Activated naive CD4-positive, alpha-beta T cell (primary cell): ENCODE results near the gene CD244.
"Not testable (repeated sequence)": the region's sequence is repeated elsewhere in the genome, so short reads cannot be mapped to it uniquely, and the experiment has no call there.

Source experiments
- DNase-seq, 4 experiments: peaks; one replicate each; lab custom pipeline; 2025; lab: John Stamatoyannopoulos, UW

CD244 gene, protein sequence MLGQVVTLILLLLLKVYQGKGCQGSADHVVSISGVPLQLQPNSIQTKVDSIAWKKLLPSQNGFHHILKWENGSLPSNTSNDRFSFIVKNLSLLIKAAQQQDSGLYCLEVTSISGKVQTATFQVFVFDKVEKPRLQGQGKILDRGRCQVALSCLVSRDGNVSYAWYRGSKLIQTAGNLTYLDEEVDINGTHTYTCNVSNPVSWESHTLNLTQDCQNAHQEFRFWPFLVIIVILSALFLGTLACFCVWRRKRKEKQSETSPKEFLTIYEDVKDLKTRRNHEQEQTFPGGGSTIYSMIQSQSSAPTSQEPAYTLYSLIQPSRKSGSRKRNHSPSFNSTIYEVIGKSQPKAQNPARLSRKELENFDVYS

DNA sequence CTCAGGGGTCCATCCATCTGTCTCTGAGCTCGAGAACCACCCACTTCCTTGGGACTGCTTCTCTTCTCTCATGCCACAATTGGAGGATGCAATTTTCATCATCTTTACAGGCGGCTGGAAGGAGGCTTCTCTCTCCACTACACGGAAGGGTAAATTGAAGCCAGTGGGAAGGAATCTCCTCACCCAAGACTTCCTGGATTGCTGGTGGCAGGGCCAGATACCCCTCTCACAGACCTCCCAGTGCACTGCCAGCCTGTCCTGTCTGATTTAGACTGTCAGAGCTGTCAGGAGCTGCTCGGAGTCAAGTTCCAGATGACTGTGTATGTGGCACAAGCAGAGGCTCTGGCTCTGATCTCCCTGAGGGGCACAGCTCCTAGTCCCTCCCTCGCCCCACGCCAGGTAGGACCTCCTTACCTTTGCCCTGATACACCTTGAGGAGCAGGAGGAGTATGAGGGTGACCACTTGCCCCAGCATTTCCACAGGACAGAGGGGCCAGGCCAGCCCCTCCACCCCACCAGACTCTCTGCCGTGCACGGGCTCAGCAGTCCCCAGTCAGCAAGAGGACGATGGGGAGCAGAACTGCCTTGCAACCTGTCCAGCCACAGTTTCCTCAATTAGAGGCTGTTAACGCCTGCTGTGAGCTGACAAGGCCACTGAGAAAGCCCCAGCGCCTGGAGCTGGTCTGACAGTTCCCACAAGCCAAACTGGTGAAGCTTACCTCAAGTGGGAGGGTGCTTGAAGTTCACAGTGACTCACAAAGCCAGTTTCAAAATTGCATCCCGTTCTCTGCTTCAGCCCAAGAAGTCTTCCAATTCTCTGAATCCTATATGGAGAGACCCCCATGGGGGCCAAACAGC lies at the start of gene CD244:
Gene CD244 (minus strand): TSS at position 685 of the 858 bp plus-strand sequence. CDS start 210 bp downstream, at position 475.
- DNase-seq: no peak

GRCh38 chr1:160911925-160912324 lies 49.2 kb upstream of the CD244 start:
- no peak for DNase-seq

DNA sequence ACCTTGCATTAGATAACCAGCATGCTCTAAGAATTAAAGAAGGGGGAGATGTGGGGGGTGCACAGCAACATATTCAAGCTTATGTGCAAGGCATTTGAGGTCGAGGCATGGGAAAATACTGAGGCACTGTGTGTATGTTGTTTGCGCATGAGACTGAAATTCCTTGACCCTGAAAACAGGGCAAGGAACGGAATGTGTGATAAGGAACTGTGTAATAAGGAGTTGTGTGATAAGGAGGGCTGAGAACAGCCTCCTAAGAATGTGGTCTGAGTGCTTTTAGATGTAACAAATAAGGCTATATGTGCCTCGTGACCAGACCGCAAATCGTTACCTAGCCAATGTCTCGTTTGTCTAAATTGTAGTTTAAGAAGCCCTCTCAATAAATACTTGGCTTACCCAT lies 48.8 kb upstream of the CD244 start:
- DNase-seq: no peak

- DNase-seq: no peak
Measured at GRCh38 chr1:160910170-160910750, 47.6 kb upstream of the CD244 start.

DNA sequence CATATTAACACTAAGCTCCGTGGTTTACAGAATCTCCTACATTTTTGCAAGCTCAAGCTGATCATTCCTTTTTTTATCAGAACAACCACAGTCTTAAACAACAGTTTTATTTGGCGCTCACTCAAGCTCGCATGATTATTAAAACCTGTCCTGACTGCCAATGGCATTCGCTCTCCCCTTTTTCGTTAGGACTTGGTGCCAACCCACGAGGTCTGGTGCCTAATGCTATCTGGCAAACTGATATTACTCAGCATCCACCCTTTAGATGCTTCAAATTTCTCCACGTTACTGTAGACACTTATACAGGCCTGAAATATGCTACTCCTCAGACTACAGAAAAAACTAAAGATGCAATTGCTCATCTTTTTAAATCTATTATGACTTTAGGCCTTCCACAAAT lies 45.3 kb upstream of the CD244 start:
- DNase-seq: no peak

GRCh38 chr1:160905617-160905989 lies 42.9 kb upstream of the CD244 start:
- DNase-seq: no peak

- DNase-seq: no peak
Measured at GRCh38 chr1:160904783-160905616, 42.3 kb upstream of the CD244 start.

DNA sequence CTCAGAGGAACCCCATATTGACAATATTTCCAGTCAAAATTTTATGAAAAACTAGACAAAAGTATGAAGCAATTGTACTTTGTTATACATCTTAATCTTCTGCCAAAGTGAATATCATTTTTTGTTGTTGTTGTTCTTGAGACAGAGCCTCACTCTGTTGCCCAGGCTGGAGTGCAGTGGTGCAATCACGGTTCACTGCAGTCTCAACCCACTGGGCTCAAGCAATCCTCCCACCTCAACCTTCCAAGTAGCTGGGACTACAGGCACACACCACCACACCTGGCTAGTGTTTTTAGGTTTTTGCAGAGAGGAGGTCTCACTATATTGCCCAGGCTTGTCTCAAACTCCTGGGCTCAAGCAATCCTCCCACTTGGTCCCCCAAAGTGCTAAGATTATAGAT lies 39.6 kb upstream of the CD244 start:
- not testable (repeated sequence) for DNase-seq

DNA sequence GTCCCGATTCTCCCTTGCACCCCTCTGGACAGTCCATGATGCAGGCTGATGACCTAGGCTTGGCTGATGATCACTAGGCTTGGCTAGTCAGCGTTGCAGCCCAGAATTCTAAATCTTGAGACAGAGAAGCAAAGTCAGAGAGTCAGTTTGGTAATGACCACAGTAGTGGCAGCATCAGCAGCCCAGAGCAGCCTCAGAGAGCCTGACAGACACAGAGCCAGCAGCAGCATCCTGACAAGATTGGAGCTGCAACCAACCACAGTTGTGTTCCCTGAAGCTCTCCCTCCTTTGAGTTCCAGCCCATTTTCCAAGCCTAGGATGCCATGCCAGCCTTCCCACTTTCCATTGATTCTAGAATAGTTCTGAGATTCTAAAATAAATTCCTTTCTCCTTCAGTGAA lies 39.1 kb upstream of the CD244 start:
- no peak for DNase-seq

- not testable (repeated sequence) for DNase-seq
Measured at GRCh38 chr1:160900683-160901082, 38.0 kb upstream of the CD244 start.

DNA sequence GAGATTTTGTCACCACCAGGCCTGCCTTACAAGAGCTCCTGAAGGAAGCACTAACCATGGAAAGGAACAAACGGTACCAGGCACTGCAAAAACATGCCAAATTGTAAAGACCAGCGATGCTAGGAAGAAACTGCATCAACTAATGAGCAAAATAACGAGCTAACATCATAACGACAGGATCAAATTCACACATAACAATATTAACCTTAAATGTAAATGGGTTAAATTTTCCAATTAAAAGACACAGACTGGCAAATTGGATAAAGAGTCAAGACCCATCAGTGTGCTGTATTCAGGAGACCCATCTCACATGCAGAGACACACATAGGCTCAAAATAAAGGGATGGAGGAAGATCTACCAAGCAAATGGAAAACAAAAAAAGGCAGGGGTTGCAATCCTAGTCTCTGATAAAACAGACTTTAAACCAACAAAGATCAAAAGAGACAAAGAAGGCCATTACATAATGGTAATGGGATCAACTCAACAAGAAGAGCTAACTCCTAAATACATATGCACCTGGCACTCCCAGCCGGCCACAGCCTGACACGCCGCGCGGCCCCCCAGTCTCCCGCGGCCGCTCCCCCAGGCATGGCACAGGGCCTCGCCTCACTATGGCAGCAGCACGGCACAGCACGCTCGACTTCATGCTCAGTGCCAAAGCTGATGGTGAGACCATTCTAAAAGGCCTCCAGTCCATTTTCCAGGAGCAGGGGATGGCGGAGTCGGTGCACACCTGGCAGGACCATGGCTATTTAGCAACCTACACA lies 31.9 kb upstream of the CD244 start:
- DNase-seq: not testable (repeated sequence)

DNA sequence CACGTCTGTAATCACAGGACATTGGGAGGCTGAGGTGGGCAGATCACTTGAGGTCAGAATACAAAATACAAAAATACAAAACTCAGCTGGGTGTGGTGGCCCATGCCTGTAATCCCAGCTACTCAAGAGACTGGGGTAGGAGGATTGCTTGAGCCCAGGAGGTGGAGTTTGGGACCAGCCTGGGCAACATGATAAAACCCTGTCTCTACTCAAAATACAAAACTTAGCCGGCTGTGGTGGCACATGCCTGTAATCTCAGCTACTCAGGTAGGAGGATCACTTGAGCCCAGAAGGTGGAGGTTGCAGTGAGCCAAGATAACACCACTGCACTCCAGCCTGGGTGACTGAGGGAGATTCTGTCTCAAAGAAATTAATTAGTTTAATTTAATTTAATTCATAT lies 28.8 kb upstream of the CD244 start:
- DNase-seq: no peak

- no peak for DNase-seq
Measured at GRCh38 chr1:160888926-160889325, 26.2 kb upstream of the CD244 start.

DNA sequence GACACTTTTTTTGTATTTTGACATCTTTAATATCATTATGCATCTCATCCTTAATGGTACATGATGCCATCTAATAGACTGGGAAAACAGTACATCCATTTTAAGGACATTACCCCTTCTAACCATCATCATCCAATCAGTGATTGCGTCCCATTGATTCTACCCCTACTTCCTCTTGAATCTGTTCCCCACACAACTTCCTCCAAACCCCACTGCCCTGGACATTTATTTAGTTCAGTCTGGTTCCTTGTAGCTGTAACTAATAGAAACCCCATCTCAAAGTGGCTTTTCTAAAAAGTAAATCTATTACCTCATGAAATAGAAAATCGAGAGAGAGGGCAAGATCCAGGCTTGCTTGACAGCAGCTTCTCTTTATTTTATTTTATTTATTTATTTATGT lies 24.4 kb upstream of the CD244 start:
- no peak for DNase-seq

DNA sequence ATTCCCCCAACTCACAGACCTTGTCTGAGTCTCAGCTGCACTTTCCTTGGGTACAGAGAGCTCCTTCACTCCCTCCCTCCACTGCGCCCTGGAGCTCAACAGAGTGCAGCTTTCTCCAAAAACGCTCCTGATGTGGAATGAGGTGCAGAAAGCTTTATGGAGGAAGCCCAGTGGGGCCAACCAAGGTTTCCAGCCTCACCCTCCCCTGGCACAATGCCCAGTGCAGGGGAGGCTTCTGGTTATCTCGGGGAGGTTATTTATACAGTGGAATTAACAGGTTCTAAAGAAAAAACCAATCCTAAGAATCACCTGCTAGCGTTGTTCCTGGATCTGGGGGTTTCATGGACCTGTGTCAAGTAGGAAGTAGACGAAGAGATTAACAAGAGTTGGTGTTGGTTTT lies 22.4 kb upstream of the CD244 start, which contains the start of gene ITLN1:
Gene ITLN1 (minus strand): TSS at position 139 of the 400 bp plus-strand sequence. CDS start 303 bp downstream, outside the sequence.
- no peak for DNase-seq

GRCh38 chr1:160884579-160884978 lies 21.9 kb upstream of the CD244 start:
- DNase-seq: no peak

GRCh38 chr1:160883581-160884513 lies 21.2 kb upstream of the CD244 start:
- no peak for DNase-seq

DNA sequence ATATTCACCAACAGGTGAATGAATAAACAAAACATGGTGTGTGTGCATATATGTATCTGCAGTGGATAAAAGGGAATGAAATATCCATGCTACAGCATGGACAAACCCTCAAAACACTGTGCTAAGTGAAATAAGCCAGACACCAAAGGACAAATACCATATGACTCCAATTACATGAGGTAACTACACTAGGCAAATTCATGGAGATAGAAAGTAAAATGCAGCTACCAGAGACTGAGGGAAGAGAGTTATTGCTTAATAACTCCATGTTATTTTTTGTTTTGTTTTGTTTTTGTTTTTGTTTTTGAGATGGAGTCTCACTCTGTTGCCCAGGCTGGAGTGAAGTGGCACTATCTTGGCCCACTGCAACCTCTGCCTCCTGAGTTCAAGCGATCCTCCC lies 19.9 kb upstream of the CD244 start:
- DNase-seq: no peak

DNA sequence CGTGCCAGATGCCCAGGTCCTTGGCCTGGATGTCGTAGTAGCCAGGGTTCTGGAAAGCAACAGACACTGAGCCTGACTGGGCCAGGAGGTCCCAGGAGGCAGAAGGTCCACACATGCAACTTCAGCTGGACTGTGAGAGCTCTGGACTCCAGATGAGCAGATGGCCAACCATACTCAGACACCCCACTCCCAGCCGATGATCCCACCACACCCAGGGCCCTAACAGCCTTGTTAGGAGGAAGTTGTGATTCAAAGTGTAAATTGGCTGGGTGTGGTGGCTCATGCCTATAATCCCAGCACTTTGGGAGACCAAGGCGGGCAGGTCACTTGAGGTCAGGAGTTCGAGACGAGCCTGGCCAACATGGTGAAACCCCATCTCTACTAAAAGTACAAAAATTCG lies 18.6 kb upstream of the CD244 start:
- not testable (repeated sequence) for DNase-seq

DNA sequence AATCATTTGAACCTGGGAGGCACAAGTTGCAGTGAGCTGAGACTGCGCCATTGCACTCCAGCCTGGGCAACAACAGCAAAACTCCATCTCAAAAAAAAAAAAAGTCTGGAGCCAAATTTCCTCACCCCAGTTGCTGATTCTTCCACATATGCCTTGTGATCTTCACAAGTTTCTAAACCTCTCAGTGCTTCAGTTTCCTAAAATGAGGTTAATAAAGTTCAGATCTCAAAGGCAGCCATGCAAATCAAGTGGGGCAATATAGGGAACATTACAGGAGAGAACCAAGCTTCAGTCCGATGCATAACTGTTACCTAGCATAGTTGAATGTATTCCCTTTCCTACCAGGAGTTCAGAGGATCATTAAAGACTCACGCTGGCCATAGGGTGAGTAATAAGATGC lies 17.5 kb upstream of the CD244 start:
- DNase-seq: no peak
